IMR-90 (cell line): ENCODE data around the gene PIEZO2. TPM values are rescaled to one million over a fixed set of nuclear protein-coding genes. Genes with fewer than 3 reads are reported as not detected.

Source experiments
- ATAC-seq: fragments of 200-7000 bp; cut with Tn5 transposase; 2 replicates; pipeline ENCODE4 v1.9.1; 2020; ENCODE audit warnings: low read depth, mild to moderate bottlenecking, moderate library complexity
- BruUV-seq: library from RNA; stranded (reverse); fragments of 400-500 nt; replicated peaks from 2 replicates; lab custom pipeline; 2021; lab: Mats Ljungman, UMichigan
- CTCF ChIA-PET: fragments of 300-600 bp; formaldehyde crosslinking; extraction: SDS; loops from one replicate; lab custom pipeline; 2021; ENCODE audit warnings: antibody characterized with exemption; lab: Yijun Ruan, JAX
- POLR2A ChIA-PET: fragments of 300-600 bp; sonication (Branson Sonifier 250); formaldehyde crosslinking; loops from one replicate; lab custom pipeline; 2022; ENCODE audit warnings: antibody characterized with exemption; ENCODE audit not compliant: unreplicated experiment; lab: Charles Lee
- DNase-seq: peaks from one replicate; pipeline ENCODE4 v3.0.0; 2013
- H2AFZ ChIP-seq: replicated peaks from 2 replicates; pipeline ENCODE3; 2013; ENCODE audit warnings: low read length, mild to moderate bottlenecking; ENCODE audit not compliant: poor library complexity
- H2AK5ac ChIP-seq: 2 replicates; pipeline ENCODE4 v1.6.1; 2013; ENCODE audit warnings: low read depth, low read length, inconsistent platforms
- H2AK9ac ChIP-seq: replicated peaks from 2 replicates; pipeline ENCODE3; 2013; ENCODE audit warnings: mild to moderate bottlenecking, low read depth, low read length, moderate library complexity; ENCODE audit not compliant: poor library complexity
- H2BK120ac ChIP-seq: 2 replicates; pipeline ENCODE4 v1.6.1; 2013; ENCODE audit warnings: low read depth, low read length, inconsistent platforms
- H2BK15ac ChIP-seq: 3 replicates; pipeline ENCODE4 v1.6.1; 2013; ENCODE audit warnings: low read depth, low read length, inconsistent platforms
- H2BK20ac ChIP-seq: 2 replicates; pipeline ENCODE4 v1.6.1; 2013; ENCODE audit warnings: low read depth, mild to moderate bottlenecking, inconsistent platforms, low read length, moderate library complexity
- H2BK5ac ChIP-seq: 2 replicates; pipeline ENCODE4 v1.6.1; 2013; ENCODE audit warnings: mild to moderate bottlenecking, low read depth, low read length, inconsistent platforms; ENCODE audit not compliant: poor library complexity, severe bottlenecking
- H3K14ac ChIP-seq: replicated peaks from 2 replicates; pipeline ENCODE4 v1.6.1; 2013; ENCODE audit warnings: low read depth, low read length, inconsistent platforms
- H3K18ac ChIP-seq: 2 replicates; pipeline ENCODE4 v1.6.1; 2013; ENCODE audit warnings: low read depth, low read length, control low read depth
- H3K23ac ChIP-seq: 2 replicates; pipeline ENCODE4 v1.6.1; 2013; ENCODE audit warnings: low read depth, low read length, inconsistent platforms
- H3K27ac ChIP-seq: 2 replicates; pipeline ENCODE4 v1.5.1; 2013; ENCODE audit warnings: mild to moderate bottlenecking, control low read depth, low read length; ENCODE audit not compliant: insufficient read depth
- H3K27me3 ChIP-seq: 2 replicates; pipeline ENCODE4 v1.6.1; 2013; ENCODE audit warnings: low read length; ENCODE audit not compliant: control insufficient read depth, insufficient read depth
- H3K36me3 ChIP-seq: 2 replicates; pipeline ENCODE4 v1.6.1; 2013; ENCODE audit warnings: low read length, mixed read lengths; ENCODE audit not compliant: control insufficient read depth, insufficient read depth
- H3K4ac ChIP-seq: 2 replicates; pipeline ENCODE4 v1.6.1; 2013; ENCODE audit warnings: low read depth, low read length, inconsistent platforms
- H3K4me1 ChIP-seq: 2 replicates; pipeline ENCODE4 v1.6.1; 2013; ENCODE audit warnings: low read length, mixed read lengths; ENCODE audit not compliant: control insufficient read depth, insufficient read depth
- H3K4me2 ChIP-seq: 2 replicates; pipeline ENCODE4 v1.6.1; 2013; ENCODE audit warnings: low read depth, mild to moderate bottlenecking, control low read depth, low read length, moderate library complexity
- H3K4me3 ChIP-seq: 2 replicates; pipeline ENCODE4 v1.5.1; 2013; ENCODE audit warnings: low read depth, mild to moderate bottlenecking, control low read depth, low read length, moderate library complexity; ENCODE audit not compliant: insufficient read depth
- H3K56ac ChIP-seq: 2 replicates; pipeline ENCODE4 v1.6.1; 2013; ENCODE audit warnings: low read length, inconsistent platforms; ENCODE audit not compliant: insufficient read depth; ENCODE audit errors: extremely low read depth
- H3K79me1 ChIP-seq, 2 experiments: 2 replicates each; pipeline ENCODE4 v1.6.1; 2013; ENCODE audit warnings: low read length in 2 of 2, inconsistent platforms in 1 of 2, low read depth in 1 of 2
- H3K9ac ChIP-seq: 2 replicates; pipeline ENCODE4 v1.6.1; 2013; ENCODE audit warnings: low read depth, low read length, control low read depth
- H3K9me1 ChIP-seq: 2 replicates; pipeline ENCODE4 v1.6.1; 2013; ENCODE audit warnings: low read length, inconsistent platforms; ENCODE audit not compliant: insufficient read depth
- H3K9me3 ChIP-seq: 2 replicates; pipeline ENCODE4 v1.6.1; 2013; ENCODE audit warnings: low read length; ENCODE audit not compliant: control insufficient read depth, insufficient read depth
- H4K20me1 ChIP-seq: 2 replicates; pipeline ENCODE4 v1.6.1; 2013; ENCODE audit warnings: low read length, inconsistent platforms; ENCODE audit not compliant: insufficient read depth
- H4K5ac ChIP-seq: 2 replicates; pipeline ENCODE4 v1.6.1; 2013; ENCODE audit warnings: mild to moderate bottlenecking, low read depth, low read length, control low read depth
- H4K8ac ChIP-seq, 2 experiments: 2 replicates each; pipeline ENCODE4 v1.6.1; 2013; ENCODE audit warnings: low read depth in 2 of 2, low read length in 2 of 2, control low read depth in 1 of 2, inconsistent platforms in 1 of 2
- H4K91ac ChIP-seq: 2 replicates; pipeline ENCODE4 v1.6.1; 2013; ENCODE audit warnings: low read depth, low read length, inconsistent platforms; ENCODE audit not compliant: insufficient read depth
- BHLHE40 ChIP-seq: fragments of 150-350 bp; IDR thresholded peaks from 2 replicates; pipeline ENCODE4 v1.6.1; 2016; ENCODE audit warnings: mild to moderate bottlenecking, low read depth, low read length
- CEBPB ChIP-seq: IDR thresholded peaks from 2 replicates; pipeline ENCODE4 v1.6.1; 2012; ENCODE audit warnings: low read depth, low read length, improper control_type of control experiment
- CHD1 ChIP-seq: IDR thresholded peaks from 2 replicates; pipeline ENCODE4 v1.6.1; 2012; ENCODE audit warnings: low read depth, low read length, improper control_type of control experiment
- FOS ChIP-seq: fragments of 150-350 bp; IDR thresholded peaks from 2 replicates; pipeline ENCODE4 v1.6.1; 2016; ENCODE audit warnings: low read depth, low read length
- MAFK ChIP-seq: IDR thresholded peaks from 2 replicates; pipeline ENCODE4 v1.6.1; 2012; ENCODE audit warnings: low read depth, low read length, improper control_type of control experiment
- MAZ ChIP-seq: IDR thresholded peaks from 2 replicates; pipeline ENCODE4 v1.6.1; 2012; ENCODE audit warnings: low read depth, mild to moderate bottlenecking, low read length, improper control_type of control experiment, moderate library complexity, borderline replicate concordance
- MXI1 ChIP-seq: IDR thresholded peaks from 2 replicates; pipeline ENCODE4 v1.6.1; 2012; ENCODE audit warnings: low read depth, mild to moderate bottlenecking, low read length, moderate library complexity, borderline replicate concordance
- NFE2L2 ChIP-seq: fragments of 150-350 bp; IDR thresholded peaks from 2 replicates; pipeline ENCODE4 v1.6.1; 2016; ENCODE audit warnings: low read depth, mild to moderate bottlenecking, low read length
- POLR2A ChIP-seq: IDR thresholded peaks from 2 replicates; pipeline ENCODE4 v1.6.1; 2012; ENCODE audit warnings: mild to moderate bottlenecking, low read depth, low read length
- RAD21 ChIP-seq: IDR thresholded peaks from 2 replicates; pipeline ENCODE4 v1.6.1; 2012; ENCODE audit warnings: low read length, improper control_type of control experiment
- RCOR1 ChIP-seq: IDR thresholded peaks from 2 replicates; pipeline ENCODE4 v1.6.1; 2012; ENCODE audit warnings: mild to moderate bottlenecking, low read length, improper control_type of control experiment; ENCODE audit not compliant: insufficient replicate concordance
- RFX5 ChIP-seq: IDR thresholded peaks from 2 replicates; pipeline ENCODE4 v1.8.0; 2012; ENCODE audit warnings: low read depth, mild to moderate bottlenecking, low read length, moderate library complexity
- SMC3 ChIP-seq: fragments of 150-350 bp; IDR thresholded peaks from 2 replicates; pipeline ENCODE4 v1.6.1; 2016; ENCODE audit warnings: low read depth, mild to moderate bottlenecking, antibody characterized with exemption, low read length, moderate library complexity
- WGBS, 2 experiments: methylation state at CpG; one replicate each; pipeline versions ENCODE4 v1.1.5 to v1.1.7; 2013; ENCODE audit warnings: missing lambda C conversion rate in 2 of 2; ENCODE audit not compliant: insufficient read length in 1 of 2; ENCODE audit errors: extremely low coverage in 2 of 2; 5-methylcytosine and 5-hydroxymethylcytosine counted together
- dilution Hi-C: fragments of 300-500 bp; cut with HindIII; formaldehyde crosslinking; loops from one replicate; pipeline ENCODE4 v1.14.3; 2018; ENCODE audit warnings: low sequenced_read_pairs; ENCODE audit not compliant: unreplicated experiment
- in situ Hi-C: fragments of 300-500 bp; cut with MboI; formaldehyde crosslinking; loops from 3 replicates; pipeline ENCODE4 v1.14.3; 2019; ENCODE audit warnings: low sequenced_read_pairs, inconsistent platforms, mixed read lengths
- intact Hi-C: fragments of 100-400 bp; cut with micrococcal nuclease; formaldehyde crosslinking; loops from 2 replicates; pipeline ENCODE4 v1.10.0; 2022
- polyA plus RNA-seq, 3 experiments: library from polyadenylated mRNA; depleted of rRNA; stranded (reverse); fragments of >200 nt; gene quantifications; 2 replicates each; pipeline ENCODE4 v1.2.3, GENCODE V29; 2012; ENCODE audit warnings: low replicate concordance in 1 of 3
- total RNA-seq: library from RNA; depleted of rRNA; stranded (reverse); fragments of >200 nt; gene quantifications from 2 replicates; pipeline ENCODE4 v1.2.3, GENCODE V29; 2012
- TF ChIP-seq, protein P1 (sequence below): fragments of 150-350 bp; IDR thresholded peaks from 2 replicates; pipeline ENCODE4 v1.6.1; 2017; ENCODE audit warnings: mild to moderate bottlenecking, antibody characterized with exemption, low read length, low read depth

PIEZO2 gene
- total and polyA plus RNA-seq, 2 of the 4 experiments (the other 2 are of a cell fraction), result 2.4 to 4.1 TPM

GRCh38 chr18:10864722-10865121 lies 284.6 kb downstream of the PIEZO2 start:
- Histone ChIP-seq H2AK5ac (peak overlapping the region; percentile 26), H3K4ac (peak overlapping the region; percentile 34; the same call in 1 of the 2 replicates), H3K4me1 (peaks cover 13% of the 10 kb centered on the region), H2BK15ac (peak overlapping the region; percentile 66; the same call in 1 of the 3 replicates), H3K79me1 (0 out of 4 replicates have a peak, but pooled peaks cover 0 to 3% of the 10 kb centered on the region in 2 experiments), H2BK20ac (no peak overlapping the region; the same call in 1 of the 2 replicates), H3K4me2 (no peak overlapping the region), H4K20me1 (no peaks in the 10 kb centered on the region), H3K27me3 (no peaks in the 10 kb centered on the region), H2BK5ac (no peak overlapping the region), H3K9ac (no peak overlapping the region), H3K14ac (no peak overlapping the region), H3K4me3 (no peak overlapping the region), H2BK120ac (no peak overlapping the region), H3K9me1 (peaks cover 4% of the 10 kb centered on the region), H4K91ac (no peak overlapping the region), H2AFZ (no peak overlapping the region), H3K56ac (no peak overlapping the region), H3K27ac (no peak overlapping the region), H2AK9ac (no peak overlapping the region), H3K9me3 (peaks cover 6% of the 10 kb centered on the region), H3K36me3 (peaks cover 2% of the 10 kb centered on the region; the same call in 1 of the 2 replicates), H3K18ac (no peak overlapping the region), H3K23ac (no peak overlapping the region), H4K8ac (no peak overlapping the region), H4K5ac (no peak overlapping the region)
- ATAC-seq (no peak), DNase-seq (no peak)
- dilution Hi-C loops, result no loop called here
- TF ChIP-seq BHLHE40, result no peak
- no peak for TF ChIP-seq CEBPB
- TF ChIP-seq RAD21, result no peak
- TF ChIP-seq NFE2L2, result no peak
- no peak for TF ChIP-seq SMC3
- TF ChIP-seq MAZ, result no peak
- no peak for TF ChIP-seq FOS
- TF ChIP-seq MXI1, result no peak
- TF ChIP-seq RFX5, result no peak
- no peak for TF ChIP-seq CHD1
- TF ChIP-seq RCOR1, result no peak
- no peak for TF ChIP-seq POLR2A
- TF ChIP-seq, protein P1, sequence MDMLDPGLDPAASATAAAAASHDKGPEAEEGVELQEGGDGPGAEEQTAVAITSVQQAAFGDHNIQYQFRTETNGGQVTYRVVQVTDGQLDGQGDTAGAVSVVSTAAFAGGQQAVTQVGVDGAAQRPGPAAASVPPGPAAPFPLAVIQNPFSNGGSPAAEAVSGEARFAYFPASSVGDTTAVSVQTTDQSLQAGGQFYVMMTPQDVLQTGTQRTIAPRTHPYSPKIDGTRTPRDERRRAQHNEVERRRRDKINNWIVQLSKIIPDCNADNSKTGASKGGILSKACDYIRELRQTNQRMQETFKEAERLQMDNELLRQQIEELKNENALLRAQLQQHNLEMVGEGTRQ, result no peak
- TF ChIP-seq MAFK, result no peak
- WGBS, 2 experiments, result 100% methylated on average over 2 of the region's 5 CpGs; no CpG with 5 or more reads in 1 of the 2 experiments
- no TSS peak for BruUV-seq
- ChIA-PET CTCF (no interaction called here), POLR2A (no interaction called here)
- in situ Hi-C loops, result no loop called here
- intact Hi-C loops, result loop anchor here (5.0 kb wide), 1 partner anchor 63 kb away; no protein-coding TSS in a partner anchor
